B cell (primary cell): ENCODE data around the gene PTPN5.

ENCODE experiments used
- EZH2 ChIP-seq: IDR thresholded peaks from 2 replicates; pipeline ENCODE4 v1.6.1; 2012; ENCODE audit warnings: borderline replicate concordance, low read depth, mild to moderate bottlenecking, moderate library complexity, low read length; ENCODE audit not compliant: insufficient read depth, poor library complexity, severe bottlenecking
- TF ChIP-seq, protein P1 (sequence below): fragments of 200-600 bp; IDR thresholded peaks from one replicate; pipeline ENCODE4 v1.8.0; 2022; ENCODE audit warnings: antibody characterized with exemption, mild to moderate bottlenecking

GRCh38 chr11:18727479-18728236 lies 63.9 kb downstream of the PTPN5 start:
- TF ChIP-seq, protein P1, sequence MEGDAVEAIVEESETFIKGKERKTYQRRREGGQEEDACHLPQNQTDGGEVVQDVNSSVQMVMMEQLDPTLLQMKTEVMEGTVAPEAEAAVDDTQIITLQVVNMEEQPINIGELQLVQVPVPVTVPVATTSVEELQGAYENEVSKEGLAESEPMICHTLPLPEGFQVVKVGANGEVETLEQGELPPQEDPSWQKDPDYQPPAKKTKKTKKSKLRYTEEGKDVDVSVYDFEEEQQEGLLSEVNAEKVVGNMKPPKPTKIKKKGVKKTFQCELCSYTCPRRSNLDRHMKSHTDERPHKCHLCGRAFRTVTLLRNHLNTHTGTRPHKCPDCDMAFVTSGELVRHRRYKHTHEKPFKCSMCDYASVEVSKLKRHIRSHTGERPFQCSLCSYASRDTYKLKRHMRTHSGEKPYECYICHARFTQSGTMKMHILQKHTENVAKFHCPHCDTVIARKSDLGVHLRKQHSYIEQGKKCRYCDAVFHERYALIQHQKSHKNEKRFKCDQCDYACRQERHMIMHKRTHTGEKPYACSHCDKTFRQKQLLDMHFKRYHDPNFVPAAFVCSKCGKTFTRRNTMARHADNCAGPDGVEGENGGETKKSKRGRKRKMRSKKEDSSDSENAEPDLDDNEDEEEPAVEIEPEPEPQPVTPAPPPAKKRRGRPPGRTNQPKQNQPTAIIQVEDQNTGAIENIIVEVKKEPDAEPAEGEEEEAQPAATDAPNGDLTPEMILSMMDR = peak; percentile 80
- no peak for TF ChIP-seq EZH2
